DND-41 (cell line): ENCODE measurements around the gene DOCK9.

Experiments
- EZH2 ChIP-seq: IDR thresholded peaks from 3 replicates; pipeline ENCODE4 v1.6.1; 2012; ENCODE audit warnings: borderline replicate concordance, low read depth, mild to moderate bottlenecking, moderate library complexity, low read length, inconsistent platforms; ENCODE audit not compliant: severe bottlenecking
- TF ChIP-seq, protein P1 (sequence below): IDR thresholded peaks from 2 replicates; pipeline ENCODE4 v1.5.1; 2012; ENCODE audit warnings: borderline replicate concordance, low read length, moderate library complexity, mild to moderate bottlenecking; ENCODE audit not compliant: poor library complexity, severe bottlenecking; ENCODE audit errors: extremely low read depth

DNA sequence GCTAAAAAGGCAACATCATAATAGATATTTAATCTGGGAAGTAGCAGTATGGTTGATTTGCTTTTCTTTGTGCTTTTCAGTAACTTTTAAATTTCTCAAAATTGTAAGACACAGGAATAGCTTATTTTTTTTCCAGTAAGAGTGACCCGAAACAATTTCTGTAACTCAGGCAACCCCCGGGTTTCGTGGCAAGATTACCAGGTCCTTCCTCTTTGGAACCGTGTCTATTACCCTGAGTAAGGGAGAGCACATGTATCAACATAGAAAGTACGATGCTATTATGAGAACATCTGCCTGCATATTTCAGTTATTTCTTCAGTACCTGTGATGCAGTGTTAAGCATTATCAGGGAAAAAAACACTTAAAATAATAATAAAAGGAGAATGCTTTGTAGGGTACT is 64.1 kb downstream of the DOCK9 start:
- TF ChIP-seq, protein P1, sequence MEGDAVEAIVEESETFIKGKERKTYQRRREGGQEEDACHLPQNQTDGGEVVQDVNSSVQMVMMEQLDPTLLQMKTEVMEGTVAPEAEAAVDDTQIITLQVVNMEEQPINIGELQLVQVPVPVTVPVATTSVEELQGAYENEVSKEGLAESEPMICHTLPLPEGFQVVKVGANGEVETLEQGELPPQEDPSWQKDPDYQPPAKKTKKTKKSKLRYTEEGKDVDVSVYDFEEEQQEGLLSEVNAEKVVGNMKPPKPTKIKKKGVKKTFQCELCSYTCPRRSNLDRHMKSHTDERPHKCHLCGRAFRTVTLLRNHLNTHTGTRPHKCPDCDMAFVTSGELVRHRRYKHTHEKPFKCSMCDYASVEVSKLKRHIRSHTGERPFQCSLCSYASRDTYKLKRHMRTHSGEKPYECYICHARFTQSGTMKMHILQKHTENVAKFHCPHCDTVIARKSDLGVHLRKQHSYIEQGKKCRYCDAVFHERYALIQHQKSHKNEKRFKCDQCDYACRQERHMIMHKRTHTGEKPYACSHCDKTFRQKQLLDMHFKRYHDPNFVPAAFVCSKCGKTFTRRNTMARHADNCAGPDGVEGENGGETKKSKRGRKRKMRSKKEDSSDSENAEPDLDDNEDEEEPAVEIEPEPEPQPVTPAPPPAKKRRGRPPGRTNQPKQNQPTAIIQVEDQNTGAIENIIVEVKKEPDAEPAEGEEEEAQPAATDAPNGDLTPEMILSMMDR: no peak
- no peak for TF ChIP-seq EZH2
